CD4-positive, alpha-beta T cell treated with Interleukin-15 for 4 hours (primary cell): Measurements from ENCODE around the gene EIF5.

ENCODE experiments used
- DNase-seq: peaks from one replicate; pipeline ENCODE4 v3.0.0-alpha.2; 2020; ENCODE audit warnings: low spot score

Gene EIF5

DNA sequence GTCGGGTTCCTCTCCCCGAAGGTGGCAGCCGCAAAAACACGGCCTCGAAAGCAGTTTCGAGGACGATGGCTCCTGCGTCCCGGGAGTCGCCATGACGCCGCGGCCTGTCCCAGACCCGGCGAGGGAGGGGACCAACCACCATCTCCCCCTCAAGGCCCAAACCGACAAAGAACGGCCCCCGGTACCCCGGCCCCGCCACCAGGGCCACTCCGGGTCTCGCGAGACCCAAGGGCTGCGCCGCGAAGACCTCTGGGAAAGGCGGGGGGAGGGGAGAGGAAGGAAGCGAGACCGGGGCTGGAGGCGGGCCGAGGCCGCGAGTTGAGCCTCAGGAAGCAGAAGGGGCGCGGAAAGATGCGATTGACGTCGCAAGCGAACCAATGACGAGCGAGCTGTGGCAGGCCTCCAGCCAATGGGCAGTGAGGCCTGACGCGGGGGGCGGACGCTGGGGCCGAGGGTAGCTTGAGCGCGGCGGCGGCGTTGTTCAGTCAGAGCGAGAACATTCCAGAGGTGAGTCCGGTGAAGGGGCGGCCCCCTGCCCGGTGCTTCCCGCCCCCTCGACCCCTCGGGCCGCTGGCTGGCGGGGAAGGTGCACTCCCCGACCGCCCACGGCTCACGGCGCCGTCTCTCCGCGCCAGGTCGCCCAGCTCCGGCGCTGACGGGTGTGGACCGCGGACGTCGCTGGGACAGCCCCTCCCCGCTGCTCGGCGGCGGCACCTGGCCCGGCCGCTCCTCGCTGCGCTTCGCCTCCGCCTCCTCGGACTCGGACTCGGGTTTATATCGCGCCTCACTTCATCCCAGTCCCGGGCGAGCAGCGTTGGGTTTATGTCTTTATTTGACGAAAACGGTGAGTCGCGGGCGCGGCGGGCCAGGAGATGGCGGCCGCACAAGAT, at the start of gene EIF5:
Gene EIF5, plus strand, starts transcription at position 484 of the 890 bp plus-strand sequence. CDS start 1,624 bp downstream, outside the sequence.
- peak; percentile 99 for DNase-seq

GRCh38 chr14:103284574-103285467, 49.2 kb upstream of the EIF5 start:
- DNase-seq: no peak

- no peak for DNase-seq
Measured at GRCh38 chr14:103286460-103286859, 47.6 kb upstream of the EIF5 start.

DNA sequence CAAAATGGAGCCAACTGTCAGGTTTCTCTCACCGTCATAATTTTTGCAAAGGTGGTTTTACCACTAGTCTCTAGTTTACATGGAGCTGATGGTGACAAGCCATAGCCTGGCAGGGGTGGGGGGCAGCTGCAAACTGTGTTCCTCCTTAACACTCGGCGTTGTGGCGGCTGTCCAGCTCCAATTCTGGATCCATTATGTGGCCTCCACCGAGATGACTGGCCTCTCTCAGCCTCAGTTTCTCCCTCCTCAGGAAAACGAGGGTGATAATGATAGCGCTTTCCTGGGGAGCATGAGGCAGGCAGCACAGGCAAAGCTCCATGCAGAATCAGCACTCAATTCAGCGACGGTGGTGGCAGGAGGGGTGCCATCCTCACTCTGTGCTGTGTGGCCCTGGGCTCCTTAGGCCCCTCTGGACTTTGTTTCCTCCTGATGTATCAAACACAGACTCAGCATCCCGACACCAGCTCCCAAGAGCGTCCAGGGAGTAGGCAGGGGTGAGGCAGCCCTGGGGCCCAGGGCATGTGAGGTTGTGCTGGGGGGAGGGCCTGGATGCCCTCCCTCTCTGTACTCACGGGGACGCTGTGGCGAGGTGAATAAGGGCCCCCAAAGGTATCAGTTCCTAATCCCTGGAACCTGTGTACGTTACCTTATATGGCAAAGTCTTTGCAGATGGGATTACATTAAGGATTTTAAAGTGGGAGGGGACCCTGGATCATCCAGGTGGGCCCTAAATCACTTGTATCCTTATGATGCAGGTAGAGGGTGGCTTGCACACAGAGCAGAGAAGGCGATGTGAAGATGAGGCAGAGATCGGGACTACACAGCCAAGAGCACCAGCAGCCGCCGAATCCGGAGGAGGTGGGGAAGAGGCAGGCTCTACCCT, 46.8 kb upstream of the EIF5 start:
- no peak for DNase-seq

- no peak for DNase-seq
Measured at GRCh38 chr14:103288076-103288766, 45.8 kb upstream of the EIF5 start.

DNA sequence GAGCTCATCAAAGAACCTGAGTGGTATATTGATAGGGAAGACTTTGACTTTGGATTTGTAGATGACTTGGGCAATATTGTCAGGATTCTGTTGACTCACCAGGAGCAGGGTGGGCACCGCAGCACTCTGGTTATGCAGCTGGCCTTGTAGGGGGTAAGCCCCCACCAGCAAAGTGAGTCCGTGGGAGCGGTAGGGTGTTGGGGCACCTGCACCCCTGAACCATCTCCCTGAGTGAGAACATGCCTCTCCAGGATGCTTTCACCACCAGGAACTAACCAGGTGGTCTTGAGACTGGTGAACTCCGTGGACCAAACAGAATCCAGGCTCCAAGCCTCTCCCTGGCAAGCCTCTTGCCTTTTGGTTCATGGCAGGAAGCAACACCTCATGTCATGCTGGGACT, 44.0 kb upstream of the EIF5 start:
- DNase-seq: no peak

- no peak for DNase-seq
Measured at GRCh38 chr14:103290494-103290893, 43.5 kb upstream of the EIF5 start.

- DNase-seq: no peak
Measured at GRCh38 chr14:103290961-103291360, 43.1 kb upstream of the EIF5 start.

DNA sequence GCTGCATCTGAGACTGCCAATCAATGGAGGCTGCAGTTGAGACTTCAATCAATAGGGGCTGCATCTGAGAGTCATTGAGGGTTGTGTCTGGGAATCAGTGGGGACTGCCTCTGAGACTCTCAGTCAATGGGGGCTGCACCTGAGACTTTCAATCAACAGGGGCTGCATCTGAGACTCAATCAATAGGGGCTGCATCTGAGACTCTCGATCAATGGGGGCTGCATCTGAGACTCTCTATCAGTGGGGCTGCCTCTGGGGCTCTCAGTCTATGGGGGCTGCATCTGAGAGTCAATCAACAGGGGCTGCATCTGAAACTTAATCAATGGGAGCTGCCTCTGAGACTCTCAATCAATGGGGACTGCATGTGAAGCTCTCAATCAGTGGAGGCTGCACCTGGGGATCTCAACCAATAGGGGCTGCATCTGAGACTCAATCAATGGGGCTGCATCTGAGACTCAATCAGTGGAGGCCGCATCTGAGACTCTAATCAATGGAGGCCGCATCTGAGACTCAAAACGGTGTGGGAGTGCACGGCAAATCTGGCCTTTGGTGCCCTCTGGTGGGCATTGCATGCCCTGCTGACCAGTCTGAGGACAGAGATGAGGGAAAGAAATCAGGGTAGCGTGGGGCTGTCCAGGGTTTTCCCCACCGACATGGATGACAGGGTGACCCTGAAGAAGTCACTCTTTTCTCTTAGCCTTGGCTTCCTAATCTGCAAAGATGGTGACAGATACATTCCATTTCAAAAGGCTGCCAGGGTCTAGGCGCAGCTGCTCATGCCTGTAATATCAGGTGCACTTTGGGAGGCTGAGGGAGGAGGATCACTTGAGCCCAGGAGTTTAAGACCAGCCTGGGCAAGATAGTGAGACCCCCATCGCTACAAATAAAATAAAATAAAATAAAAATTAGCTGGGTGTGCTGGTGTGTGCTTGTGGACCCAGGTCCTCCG, 41.3 kb upstream of the EIF5 start:
- peak; percentile 64 for DNase-seq

DNA sequence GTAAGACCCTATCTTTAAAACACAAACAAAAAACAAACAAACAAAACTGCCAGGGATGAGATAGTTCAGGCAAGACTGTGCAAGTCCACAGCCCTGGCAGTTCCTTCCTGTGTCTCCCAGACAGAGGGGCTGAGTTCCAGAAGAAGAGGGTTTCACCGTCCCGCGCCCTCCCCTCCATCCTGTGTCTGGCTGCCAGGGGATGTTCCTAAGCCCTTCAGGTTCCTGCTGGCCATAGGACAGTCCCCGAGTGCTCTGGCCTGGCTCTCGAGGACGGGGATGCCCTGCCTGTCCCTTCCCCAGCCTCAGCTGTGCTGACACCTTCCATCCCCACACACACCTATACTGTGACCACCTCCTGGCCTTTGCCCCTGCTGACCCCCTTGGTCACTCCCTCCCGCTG, 40.6 kb upstream of the EIF5 start:
- no peak for DNase-seq

GRCh38 chr14:103294091-103294490, 39.9 kb upstream of the EIF5 start:
- no peak for DNase-seq

DNA sequence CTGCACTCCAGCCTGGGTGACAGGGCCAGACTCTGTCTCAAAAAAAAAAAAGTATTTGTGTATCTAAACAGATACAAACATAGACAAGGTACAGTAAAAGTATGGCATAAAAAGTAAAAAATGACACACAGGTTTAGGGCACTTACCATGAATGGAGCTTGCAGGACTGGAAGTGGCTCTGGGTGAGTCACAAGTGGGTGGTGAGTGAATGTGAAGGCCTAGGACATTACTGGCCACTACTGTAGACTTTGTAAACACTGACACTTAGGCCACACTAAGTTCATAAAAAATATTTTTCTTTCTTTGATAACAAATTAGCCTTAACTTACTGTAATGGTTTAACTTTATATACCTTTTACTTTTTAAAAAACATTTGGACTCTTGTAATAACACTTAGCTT, 38.0 kb upstream of the EIF5 start:
- DNase-seq: no peak

- no peak for DNase-seq
Measured at GRCh38 chr14:103296987-103297386, 37.0 kb upstream of the EIF5 start.

- DNase-seq: no peak
Measured at GRCh38 chr14:103298620-103299019, 35.4 kb upstream of the EIF5 start.

- DNase-seq: no peak
Measured at GRCh38 chr14:103301512-103302354, 32.3 kb upstream of the EIF5 start.

GRCh38 chr14:103302966-103303365, 31.1 kb upstream of the EIF5 start:
- DNase-seq: no peak

- no peak for DNase-seq
Measured at GRCh38 chr14:103304706-103305105, 29.3 kb upstream of the EIF5 start.

- DNase-seq: no peak
Measured at GRCh38 chr14:103308717-103309616, 25.1 kb upstream of the EIF5 start.
